GM18868 (cell line): ENCODE data around the gene COL4A1.

Experiments
- ATAC-seq: cut with Tn5 transposase; IDR thresholded peaks from one replicate; pipeline ENCODE4 v1.9.1; 2021; ENCODE audit warnings: mild to moderate bottlenecking, moderate library complexity; ENCODE audit not compliant: unreplicated experiment

Gene COL4A1

GRCh38 chr13:110242615-110243014 lies 64.3 kb downstream of the COL4A1 start:
- no peak for ATAC-seq

DNA sequence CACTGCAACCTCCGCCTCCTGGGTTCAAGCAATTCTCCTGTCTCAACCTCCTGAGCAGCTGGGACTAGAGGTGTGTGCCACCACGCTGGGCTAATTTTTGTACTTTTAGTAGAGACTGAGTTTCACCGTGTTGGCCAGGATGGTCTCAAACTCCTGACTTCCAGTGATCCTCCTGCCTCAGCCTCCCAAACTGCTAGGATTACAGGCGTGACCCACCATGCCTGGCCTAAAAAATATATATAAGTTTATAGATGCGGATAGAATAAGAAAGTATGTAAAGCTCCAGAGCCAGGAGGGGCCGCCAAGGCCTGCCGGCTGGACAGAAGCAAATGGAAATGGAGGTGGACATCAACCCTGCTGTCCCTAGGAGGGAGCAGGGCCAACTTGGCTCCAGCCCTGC lies 66.0 kb downstream of the COL4A1 start:
- ATAC-seq, result no peak

DNA sequence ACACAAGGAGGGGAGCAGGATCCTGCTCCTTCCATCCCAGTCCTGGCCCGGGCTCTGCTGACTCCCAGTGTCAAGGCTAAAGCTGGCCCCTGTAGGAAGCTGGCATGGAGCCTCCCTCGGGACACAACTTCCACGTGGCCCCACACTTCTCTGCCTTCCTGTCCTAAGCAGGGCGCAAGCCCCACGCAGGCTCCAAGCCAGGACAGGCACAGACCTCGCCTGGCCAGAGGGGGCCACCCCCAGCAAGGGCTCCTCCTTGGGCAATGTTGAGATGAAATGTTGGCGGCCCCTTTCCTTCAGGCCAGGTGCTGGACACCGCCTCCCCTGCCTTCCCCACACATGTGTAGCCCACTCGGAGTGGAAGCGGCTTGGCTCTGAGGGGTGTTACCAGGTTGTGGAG lies 66.6 kb downstream of the COL4A1 start:
- ATAC-seq, result no peak

DNA sequence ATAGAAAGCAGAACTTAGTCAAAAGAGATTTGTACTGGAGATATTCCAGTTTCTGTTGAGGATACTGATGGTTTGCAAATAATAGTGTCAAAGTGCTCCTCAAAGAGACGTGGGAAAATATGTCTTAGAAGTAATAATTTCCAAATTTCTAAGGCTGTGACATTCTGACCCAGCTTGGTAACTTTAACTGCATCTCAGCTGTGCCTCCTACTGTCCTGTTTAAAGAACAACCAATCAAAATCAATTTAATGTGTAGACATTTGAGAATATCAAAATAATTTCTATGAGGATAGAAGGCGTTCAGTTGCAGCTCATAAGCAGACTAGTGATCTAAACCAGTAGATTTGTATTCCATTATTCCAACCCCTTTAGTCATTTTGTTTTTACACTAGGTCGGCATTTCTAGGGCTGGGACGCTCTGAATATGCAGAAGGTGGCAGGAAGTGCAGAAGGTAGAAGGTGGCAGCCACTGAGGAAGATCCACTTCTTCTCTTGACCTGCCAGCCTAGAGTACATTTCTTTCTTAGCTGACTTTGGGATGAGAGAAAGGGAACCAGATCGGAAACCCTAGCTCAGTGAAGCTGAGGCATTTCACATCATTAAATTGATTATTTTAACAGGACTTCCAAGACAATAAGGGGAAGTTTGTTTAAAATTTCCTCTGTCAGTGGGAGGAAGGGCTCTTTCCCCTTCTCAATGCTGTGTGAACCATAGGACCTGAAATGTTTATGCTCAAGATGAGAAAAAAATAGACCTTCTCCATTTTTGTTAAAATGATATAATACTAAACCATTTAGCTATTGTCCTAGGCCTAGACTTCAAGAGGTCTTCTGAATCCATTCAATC lies 67.5 kb downstream of the COL4A1 start:
- ATAC-seq, result no peak

DNA sequence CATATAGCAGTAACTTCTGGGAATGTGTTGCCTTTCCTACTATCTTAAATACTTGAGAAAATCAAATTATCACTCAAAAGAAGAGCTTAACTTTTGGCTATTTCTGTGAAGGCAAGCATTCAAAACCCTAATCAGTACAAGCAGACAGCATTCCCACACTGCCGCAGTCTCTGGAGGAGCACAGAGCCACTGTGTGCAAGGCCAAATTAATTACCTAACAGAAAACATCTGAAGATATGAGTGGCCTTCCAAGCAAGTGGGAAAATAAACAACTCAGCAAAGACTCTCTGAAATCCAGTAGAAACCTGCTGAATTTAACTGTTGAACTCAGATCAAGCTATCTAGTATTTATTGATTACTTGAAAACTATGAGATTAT lies 68.2 kb downstream of the COL4A1 start:
- no peak for ATAC-seq

DNA sequence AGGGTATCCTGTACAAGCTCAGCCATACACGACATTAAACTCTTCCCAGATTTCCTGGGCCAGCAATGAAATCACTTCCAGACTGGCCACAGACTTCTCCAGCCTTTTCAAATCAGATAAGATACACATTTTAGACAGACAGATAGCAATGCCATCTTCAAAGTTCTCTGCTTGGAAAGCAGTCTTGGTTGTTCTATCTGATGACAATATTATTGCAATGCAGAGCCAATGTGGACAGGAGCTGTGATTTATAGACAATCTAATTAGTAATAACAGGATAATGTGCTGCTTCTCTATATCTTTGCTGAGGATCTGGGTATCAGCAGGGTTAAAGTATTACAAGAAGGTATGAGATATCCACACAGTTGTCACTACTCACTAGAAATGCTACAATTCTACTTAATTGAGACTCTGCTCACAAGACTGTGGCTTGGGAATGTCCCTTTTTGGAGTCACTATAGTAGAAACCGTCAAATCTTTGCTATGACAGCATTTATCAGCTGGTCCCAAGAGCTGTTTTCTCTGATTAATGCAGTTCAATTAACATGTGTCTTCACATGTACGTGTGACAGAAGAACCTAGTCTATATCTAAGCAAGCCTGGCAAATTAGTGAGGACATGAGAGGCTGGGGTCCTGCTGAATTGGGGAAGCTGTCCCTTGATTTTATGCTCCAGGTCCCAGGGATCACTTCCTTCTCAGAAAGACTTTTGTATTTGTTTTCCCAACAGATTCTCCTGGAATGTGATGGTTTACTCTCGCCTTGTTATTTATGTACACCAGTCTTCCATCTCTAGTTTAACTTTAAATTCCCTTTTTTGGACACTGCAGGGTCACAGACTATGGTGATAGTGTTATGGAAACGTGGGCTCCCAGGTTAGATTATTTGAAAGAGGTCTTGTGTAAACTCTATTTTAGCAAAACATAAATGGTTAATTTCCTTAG lies 68.8 kb downstream of the COL4A1 start:
- ATAC-seq, result peak; percentile 56

DNA sequence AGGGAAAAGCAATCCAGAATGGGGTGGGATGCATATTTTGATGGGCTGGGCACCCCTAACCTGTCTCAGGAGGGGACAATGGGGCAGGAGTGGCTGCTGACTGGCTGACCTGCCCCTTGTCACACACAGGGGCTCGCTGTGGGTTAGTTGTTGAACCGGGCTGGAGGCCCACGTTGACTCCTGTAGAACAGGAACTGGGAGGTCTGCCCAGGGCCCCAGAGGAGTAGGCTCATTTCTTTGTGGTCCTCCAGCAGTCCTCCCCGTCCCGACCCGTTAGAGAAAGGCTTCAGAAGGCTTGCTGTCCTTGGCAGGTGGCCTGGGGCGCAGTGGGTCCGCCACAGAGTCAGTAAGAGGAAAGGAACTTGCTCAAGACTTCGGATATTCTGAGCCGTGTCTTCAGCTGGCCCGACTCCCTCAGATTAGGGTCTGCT lies 70.1 kb downstream of the COL4A1 start:
- ATAC-seq, result no peak

DNA sequence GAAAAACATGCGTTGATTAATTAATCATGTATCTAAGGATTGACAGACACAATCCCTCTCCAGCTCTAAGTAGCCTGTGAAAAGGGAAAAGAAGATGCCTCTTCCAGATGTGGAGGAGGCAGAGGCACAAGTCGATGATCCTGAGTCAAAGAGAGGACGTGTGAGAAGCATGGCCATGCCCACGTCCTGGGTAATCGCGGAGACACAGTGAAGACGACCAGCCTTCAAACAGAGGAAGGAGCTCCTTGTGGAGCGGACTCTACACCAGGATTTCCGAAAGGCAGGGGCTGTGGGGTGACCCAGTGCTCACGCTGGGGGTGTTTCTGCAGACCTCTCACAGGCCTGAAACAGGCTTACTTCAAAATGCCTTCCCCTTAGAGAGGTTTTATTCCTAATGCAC lies 70.5 kb downstream of the COL4A1 start:
- no peak for ATAC-seq

GRCh38 chr13:110234532-110234931 lies 72.4 kb downstream of the COL4A1 start:
- ATAC-seq, result no peak

GRCh38 chr13:110233951-110234280 lies 73.0 kb downstream of the COL4A1 start:
- ATAC-seq, result no peak

DNA sequence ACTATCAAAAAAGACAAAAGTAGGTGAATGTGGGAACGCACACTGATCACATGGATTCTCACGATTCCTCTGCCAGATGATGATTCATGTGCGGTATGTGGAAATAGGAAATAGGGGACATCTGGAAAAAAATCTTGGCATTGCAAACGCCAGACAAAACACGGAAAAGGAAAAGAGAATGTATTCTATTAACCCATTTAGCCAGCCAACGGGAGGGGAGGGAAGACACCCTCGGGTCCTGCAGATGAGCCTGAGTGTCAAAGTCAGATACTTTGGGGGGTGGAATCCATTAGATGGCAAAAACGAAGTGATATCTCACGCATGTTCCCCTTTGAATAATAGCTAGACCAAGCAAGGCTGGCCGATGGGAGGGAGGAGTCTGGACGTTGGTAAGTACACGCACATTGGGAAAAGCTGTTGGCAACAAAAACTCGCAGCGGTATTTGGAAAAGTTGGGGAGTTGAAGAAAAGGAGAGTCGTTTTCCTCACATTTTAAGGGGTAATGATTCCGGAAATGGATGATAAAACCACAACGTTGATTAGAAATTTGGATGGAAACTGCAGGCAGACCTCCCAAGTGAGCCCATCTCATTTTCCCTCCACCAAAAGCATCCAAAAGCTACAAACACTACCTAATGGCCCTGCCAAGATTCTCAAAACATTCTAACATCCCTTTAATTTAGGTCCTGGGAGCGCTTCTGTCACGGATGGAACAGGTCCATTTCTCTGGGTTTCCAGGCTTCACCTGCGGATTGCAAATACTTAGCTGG lies 73.6 kb downstream of the COL4A1 start:
- ATAC-seq, result no peak

GRCh38 chr13:110232756-110233155 lies 74.2 kb downstream of the COL4A1 start:
- ATAC-seq, result no peak

- no peak for ATAC-seq
These were observed 74.8 kb downstream of the COL4A1 start for GRCh38 chr13:110232142-110232541.

DNA sequence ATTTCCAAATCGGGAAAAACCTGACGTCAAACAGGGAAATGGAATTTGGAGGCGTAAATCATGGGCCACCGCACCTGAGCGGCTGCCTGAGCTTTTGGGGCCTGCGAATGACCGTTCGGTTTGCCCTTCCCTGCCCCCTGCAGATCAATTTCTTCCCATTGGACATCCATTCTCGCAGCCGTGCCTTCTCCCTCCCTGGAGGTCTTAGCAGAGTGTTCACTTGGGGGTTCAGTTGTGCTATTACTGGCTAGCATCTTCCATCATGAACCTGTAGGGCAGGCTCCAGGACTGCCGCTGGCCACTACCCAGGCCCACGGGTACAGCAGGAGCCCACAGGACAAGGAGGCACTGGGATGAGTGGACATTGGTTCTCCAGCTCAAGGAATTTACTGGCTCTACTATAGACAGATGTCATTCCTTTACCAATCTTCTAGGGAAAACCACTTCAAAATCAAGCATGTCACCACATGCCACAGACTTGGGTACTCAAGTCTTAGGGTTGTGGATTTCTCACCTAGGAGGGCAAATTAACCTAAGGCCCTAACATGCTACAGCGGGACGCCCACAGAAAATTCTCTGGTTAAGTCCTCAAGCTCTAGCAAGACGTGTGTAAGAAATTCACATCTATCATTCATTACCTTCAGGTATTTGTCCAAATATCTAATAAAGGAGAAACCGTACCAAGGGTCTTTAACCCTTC lies 75.5 kb downstream of the COL4A1 start:
- no peak for ATAC-seq

- ATAC-seq, result no peak
These were observed 76.2 kb downstream of the COL4A1 start for GRCh38 chr13:110230661-110231347.

DNA sequence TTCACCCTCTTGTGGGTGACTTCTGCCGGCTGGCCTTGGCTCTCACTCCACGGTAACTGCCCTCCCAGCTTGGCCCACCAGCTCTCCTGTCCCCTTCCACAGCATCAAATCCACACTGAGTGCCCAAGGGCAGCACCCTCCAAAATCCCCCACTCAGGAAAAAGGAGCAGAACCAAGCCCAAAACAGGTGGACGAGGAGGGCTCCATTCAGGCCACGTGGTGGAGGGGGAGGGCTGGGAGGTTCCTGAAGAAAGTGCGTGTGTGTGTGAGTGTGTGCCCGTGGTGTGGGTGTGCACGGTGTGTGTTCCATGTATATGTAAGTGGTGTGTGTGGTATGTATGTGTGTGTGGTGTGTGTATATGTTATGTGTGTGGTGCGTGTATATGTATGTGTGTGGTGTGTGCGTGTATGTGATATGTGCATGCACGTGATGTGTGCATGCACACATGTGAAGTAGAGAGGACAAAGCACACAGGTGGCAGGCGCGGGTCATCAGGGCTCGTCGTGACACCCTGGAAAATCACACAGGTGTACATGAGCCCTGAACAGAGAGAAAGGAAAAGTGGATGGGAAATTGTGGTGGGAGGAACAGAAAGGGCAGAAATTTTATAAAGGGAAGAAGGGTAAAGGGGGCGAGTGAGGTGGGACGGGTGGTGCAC lies 76.9 kb downstream of the COL4A1 start:
- ATAC-seq, result no peak

DNA sequence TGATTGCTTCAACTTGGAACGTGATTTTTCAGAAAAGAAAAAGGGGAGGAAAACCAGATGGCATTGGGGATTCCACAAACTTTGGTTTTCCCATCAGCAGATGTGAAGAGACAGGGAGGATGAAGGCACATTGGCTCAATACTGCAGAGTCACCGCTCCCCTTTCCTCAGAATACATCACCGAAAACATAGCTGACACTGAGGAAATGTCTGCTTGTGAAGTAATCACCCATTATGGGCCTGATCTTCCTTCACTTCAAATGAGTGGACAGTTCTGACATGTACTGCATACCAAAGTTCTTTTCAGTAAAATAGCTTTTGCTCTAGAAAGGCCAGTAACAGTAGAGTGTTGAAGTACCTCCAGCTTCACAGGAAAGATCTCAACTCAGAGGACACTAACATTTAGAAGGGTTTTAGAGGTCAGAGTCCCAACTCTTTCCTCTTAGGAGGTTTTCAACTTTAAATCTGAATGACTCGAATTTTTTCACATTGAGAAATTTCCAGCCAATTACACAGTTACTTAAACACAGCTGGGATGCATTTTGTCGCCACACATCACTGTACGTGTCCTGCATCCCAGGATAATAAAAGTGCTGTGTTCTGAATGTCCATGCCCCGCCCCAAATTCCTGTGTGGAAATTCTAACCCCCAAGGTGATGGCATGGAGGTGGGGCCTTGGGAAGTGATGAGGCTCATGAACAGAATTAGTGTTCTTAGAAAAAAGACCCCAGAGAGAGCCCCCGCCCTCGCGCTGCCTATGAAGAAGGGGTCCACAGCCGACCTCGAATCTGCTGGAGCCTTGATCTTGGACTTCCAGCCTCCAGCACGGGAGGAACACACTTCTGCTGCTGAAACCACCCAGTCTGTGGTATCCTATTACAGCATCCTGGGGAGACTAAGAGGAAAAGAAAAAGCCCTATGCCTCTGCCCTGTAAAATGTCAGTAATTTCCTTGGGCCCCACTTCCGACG lies 77.7 kb downstream of the COL4A1 start:
- no peak for ATAC-seq

DNA sequence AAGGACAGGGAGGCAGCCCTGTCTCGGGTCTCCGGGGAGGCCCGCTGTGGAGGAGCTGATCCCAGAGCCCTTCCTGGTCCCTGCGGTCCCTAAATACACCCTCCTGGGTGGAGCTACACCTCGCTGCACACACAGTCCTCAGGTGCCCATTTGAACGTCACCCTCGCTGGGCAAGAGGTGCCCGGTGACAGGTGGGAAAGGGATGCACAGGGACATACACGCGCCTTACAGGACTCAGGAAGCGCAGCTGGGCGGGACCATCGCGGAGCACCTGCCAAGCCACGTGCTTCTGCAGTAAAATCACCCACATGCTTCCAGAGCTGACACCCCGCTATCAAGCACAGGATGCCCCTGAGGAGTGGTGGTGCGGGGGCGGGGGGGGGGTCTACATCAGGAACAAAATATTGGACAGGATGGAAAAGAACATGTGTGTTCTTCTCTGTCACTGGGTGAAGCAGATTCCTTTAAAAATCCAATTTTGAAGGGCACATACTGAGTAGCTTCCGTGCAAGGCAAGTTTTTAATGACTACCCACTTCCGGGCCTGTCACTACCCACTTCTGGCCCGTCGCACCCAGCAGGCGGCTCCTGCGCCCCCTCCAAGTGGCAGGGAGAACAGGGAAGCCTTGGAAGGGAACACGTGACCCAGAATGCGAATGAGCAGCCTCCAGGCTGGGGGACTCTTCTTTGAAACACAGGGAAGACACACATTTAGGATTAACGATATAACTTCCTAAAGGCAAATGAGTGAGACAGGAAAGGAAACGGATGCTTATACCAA lies 78.9 kb downstream of the COL4A1 start:
- no peak for ATAC-seq
